OCI-LY3 (cell line): ENCODE results near the gene TMCC2.

Source experiments
- EZH2phosphoT487 ChIP-seq: fragments of 200-600 bp; shearing (Covaris generic); IDR thresholded peaks from 2 replicates; pipeline ENCODE4 v1.6.1; 2018; ENCODE audit warnings: antibody characterized with exemption, mixed run types, low read depth
- TF ChIP-seq, protein P1 (sequence below): fragments of 200-600, 300-600 bp; sonication (generic); IDR thresholded peaks from 2 replicates; pipeline ENCODE4 v1.5.1; 2014; ENCODE audit warnings: antibody characterized with exemption, low read length, low read depth

DNA sequence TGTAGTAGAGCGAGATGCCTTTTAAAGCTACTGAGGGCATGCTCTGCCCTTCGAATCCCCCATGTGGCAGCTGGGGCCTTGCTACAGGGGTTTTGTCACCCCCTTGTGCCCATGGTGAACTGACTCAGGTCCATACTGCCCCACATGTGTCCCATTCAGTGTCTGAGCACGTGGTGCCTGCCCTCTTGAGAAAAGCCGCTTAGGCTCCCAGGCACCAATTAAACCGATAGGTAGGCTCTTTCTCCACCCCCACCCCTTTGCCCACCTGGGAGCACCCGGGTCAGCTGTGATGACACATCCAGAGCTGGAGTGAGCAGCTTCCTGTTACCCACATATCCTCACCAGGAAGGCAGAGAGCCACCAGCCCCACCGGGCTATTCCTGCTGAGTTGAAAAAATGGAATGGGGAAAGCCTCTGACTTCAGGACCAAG is 30.5 kb downstream of the TMCC2 start:
- TF ChIP-seq, protein P1, sequence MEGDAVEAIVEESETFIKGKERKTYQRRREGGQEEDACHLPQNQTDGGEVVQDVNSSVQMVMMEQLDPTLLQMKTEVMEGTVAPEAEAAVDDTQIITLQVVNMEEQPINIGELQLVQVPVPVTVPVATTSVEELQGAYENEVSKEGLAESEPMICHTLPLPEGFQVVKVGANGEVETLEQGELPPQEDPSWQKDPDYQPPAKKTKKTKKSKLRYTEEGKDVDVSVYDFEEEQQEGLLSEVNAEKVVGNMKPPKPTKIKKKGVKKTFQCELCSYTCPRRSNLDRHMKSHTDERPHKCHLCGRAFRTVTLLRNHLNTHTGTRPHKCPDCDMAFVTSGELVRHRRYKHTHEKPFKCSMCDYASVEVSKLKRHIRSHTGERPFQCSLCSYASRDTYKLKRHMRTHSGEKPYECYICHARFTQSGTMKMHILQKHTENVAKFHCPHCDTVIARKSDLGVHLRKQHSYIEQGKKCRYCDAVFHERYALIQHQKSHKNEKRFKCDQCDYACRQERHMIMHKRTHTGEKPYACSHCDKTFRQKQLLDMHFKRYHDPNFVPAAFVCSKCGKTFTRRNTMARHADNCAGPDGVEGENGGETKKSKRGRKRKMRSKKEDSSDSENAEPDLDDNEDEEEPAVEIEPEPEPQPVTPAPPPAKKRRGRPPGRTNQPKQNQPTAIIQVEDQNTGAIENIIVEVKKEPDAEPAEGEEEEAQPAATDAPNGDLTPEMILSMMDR, result no peak
- no peak for TF ChIP-seq EZH2phosphoT487
